Measurements from ENCODE around the gene DUT. TPM values are rescaled to one million over a fixed set of nuclear protein-coding genes. Genes with fewer than 3 reads are reported as not detected.
A peak's percentile ranks its signal among the peaks of the same experiment; 100 is the strongest.

Gene DUT
- polyA plus RNA-seq, 12 donors: 82.8 to 158 (median 110) TPM; not detected in 1

- no peak for DNase-seq
These were observed 32.2 kb downstream of the DUT start for GRCh38 chr15:48363474-48363873.

GRCh38 chr15:48365575-48365974 is 34.3 kb downstream of the DUT start:
- no peak for DNase-seq

- DNase-seq: no peak
These were observed 35.5 kb downstream of the DUT start for GRCh38 chr15:48366584-48367312.

- DNase-seq: no peak
These were observed 36.3 kb downstream of the DUT start for GRCh38 chr15:48367483-48367882.

- no peak for DNase-seq
These were observed 39.2 kb downstream of the DUT start for GRCh38 chr15:48370460-48370859.

- DNase-seq: no peak
These were observed 40.3 kb downstream of the DUT start for GRCh38 chr15:48371550-48371949.

GRCh38 chr15:48371961-48372360 is 40.7 kb downstream of the DUT start:
- DNase-seq: no peak

GRCh38 chr15:48373821-48374451 is 42.7 kb downstream of the DUT start:
- DNase-seq: no peak

- no peak for DNase-seq
These were observed 43.2 kb downstream of the DUT start for GRCh38 chr15:48374472-48374871.

GRCh38 chr15:48375767-48376166 is 44.5 kb downstream of the DUT start:
- no peak for DNase-seq

- DNase-seq: no peak
These were observed 49.0 kb downstream of the DUT start for GRCh38 chr15:48380198-48380597.

- DNase-seq: no peak
These were observed 50.6 kb downstream of the DUT start for GRCh38 chr15:48381861-48382260.

- no peak for DNase-seq
These were observed 51.8 kb downstream of the DUT start for GRCh38 chr15:48383031-48383430.

- no peak for DNase-seq
These were observed 53.4 kb downstream of the DUT start for GRCh38 chr15:48384616-48385015.

- no peak for DNase-seq
These were observed 54.0 kb downstream of the DUT start for GRCh38 chr15:48385031-48385830.

- peak; percentile 70 for DNase-seq
These were observed 57.0 kb downstream of the DUT start for GRCh38 chr15:48388016-48388851.

GRCh38 chr15:48388910-48389309 is 57.7 kb downstream of the DUT start:
- DNase-seq: no peak

- DNase-seq: peak; percentile 76
These were observed 58.5 kb downstream of the DUT start for GRCh38 chr15:48389691-48390143.

GRCh38 chr15:48391950-48392349 is 60.7 kb downstream of the DUT start:
- DNase-seq: no peak

GRCh38 chr15:48392356-48392755 is 61.1 kb downstream of the DUT start:
- peak; percentile 82 for DNase-seq
